Smooth muscle cell of bladder (primary cell): ENCODE results near the gene IMP4. TPM values are rescaled to one million over a fixed set of nuclear protein-coding genes. Genes with fewer than 3 reads are reported as not detected.

Experiments used
- total RNA-seq: library from RNA; depleted of rRNA; stranded (reverse); fragments of >200 nt; gene quantifications from 2 replicates; pipeline ENCODE4 v1.2.3, GENCODE V29; 2014

The IMP4 gene, protein sequence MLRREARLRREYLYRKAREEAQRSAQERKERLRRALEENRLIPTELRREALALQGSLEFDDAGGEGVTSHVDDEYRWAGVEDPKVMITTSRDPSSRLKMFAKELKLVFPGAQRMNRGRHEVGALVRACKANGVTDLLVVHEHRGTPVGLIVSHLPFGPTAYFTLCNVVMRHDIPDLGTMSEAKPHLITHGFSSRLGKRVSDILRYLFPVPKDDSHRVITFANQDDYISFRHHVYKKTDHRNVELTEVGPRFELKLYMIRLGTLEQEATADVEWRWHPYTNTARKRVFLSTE
- 84.8 and 97.4 TPM in 2 replicates for total RNA-seq

GRCh38 chr2:130342533-130343275, at the start of gene IMP4:
Gene IMP4 (plus strand): TSS chr2:130342897. CDS start chr2:130342933, 36 bp downstream.

DNA sequence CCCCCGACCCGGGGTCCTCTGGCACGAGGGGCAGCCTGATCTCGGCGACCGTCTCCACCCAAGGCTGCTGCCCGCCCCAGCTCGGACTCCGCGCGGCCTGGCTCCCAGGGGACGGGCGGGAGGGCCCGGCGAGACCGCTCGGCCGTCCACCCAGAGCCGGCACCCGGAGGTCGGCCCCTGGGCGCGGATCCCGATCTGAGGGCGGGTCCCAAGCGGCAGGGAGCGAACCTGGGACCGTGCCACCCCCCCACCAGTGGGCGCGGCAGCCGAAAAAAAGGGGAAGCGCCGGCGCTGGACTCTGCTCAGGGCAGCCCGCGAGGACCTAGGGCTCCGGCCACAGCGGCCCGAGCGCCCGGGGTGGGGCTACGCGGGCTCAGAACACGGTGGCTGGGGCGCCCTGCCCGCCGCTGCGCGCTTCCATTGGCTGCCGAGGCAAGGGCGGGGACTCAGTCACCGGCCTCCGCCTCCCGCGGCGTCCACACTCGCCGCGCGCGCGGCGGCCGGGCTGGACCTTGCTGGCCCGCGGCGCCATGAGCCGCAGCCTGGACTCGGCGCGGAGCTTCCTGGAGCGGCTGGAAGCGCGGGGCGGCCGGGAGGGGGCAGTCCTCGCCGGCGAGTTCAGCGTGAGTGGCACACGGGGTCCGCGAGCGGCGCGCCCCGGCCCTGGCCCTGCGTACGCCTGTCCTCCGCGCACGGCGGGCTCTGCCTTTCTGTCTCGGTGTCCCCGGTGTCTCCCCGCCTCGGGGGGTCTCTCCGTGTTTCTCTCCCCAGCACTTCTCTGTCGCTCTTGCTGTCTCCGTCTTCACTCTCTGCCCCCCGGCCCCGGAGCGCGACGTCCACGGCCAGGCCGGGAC, 13.1 kb downstream of the IMP4 start, which contains the start of gene PTPN18:
PTPN18 (plus strand) TSS at position 479 of the 854 bp plus-strand sequence; CDS start at position 531, 52 bp downstream.

Other genes starting within 250 kb of the IMP4 start
- gene POTEF, start 213.7 kb upstream of the IMP4 start, total RNA-seq = not detected in 2 replicates
- gene CCDC74B, start 197.8 kb upstream of the IMP4 start, total RNA-seq = 2.3 and 6.5 TPM in 2 replicates
- 7.1 and 8.0 TPM in 2 replicates for gene SMPD4, start 161.3 kb upstream of the IMP4 start, total RNA-seq
- 150 and 204 TPM in 2 replicates for gene MZT2B, start 160.6 kb upstream of the IMP4 start, total RNA-seq
- gene TUBA3E, start 144.5 kb upstream of the IMP4 start, total RNA-seq = not detected in 2 replicates
- 8.2 and 8.6 TPM in 2 replicates for gene PTPN18, start 13.2 kb downstream of the IMP4 start, total RNA-seq
- gene POTEI, start 166.4 kb downstream of the IMP4 start, total RNA-seq = under 0.01 TPM in 1 of 2 replicates, not detected in the other
- gene CFC1B, start 178.3 kb downstream of the IMP4 start, total RNA-seq = not detected in 2 replicates